ENCODE measurements around the gene SIGLEC5. TPM values are rescaled to one million over a fixed set of nuclear protein-coding genes. Genes with fewer than 3 reads are reported as not detected.

SIGLEC5 gene
- total RNA-seq, 4 donors from 2014 or later: 0.72 to 0.76 TPM; not detected in 2

GRCh38 chr19:51628153-51628939, 1.9 kb downstream of the SIGLEC5 start:
- peak in 1 of 2 donors; percentile 43 for DNase-seq (ENCODE audit: low spot score in 2 of 2)
- no peak overlapping the region for H3K4me3 ChIP-seq (ENCODE audit: low read depth, poor library complexity, severe bottlenecking)

GRCh38 chr19:51627491-51628138, 2.6 kb downstream of the SIGLEC5 start:
- TF ChIP-seq CTCF (IDR thresholded peaks at IDR 0.05) (no peak), POLR2A (IDR thresholded peaks at IDR 0.05) (no peak)
- intact Hi-C loops (cut with DNase I; ENCODE audit: low total_unique reads): no loop called here
- no peak overlapping the region for H3K4me3 ChIP-seq (ENCODE audit: low read depth, poor library complexity, severe bottlenecking)
- WGBS, 2 donors: 51 to 54% methylated on average over 15 to 16 of the region's 16 CpGs
- DNase-seq (ENCODE audit: low spot score in 2 of 2): no peak

More at GRCh38 chr19:51628153-51628939, 1.9 kb downstream of the SIGLEC5 start:
- intact Hi-C loops (cut with DNase I; ENCODE audit: low total_unique reads): no loop called here
- TF ChIP-seq POLR2A (IDR thresholded peaks at IDR 0.05): no peak
- TF ChIP-seq CTCF (IDR thresholded peaks at IDR 0.05): no peak
- WGBS, 2 donors: 72 to 76% methylated on average over 14 of the region's 14 CpGs

GRCh38 chr19:51626675-51627074, 3.5 kb downstream of the SIGLEC5 start:
- 56 to 64% methylated on average over 2 of the region's 2 CpGs for WGBS, 2 donors
- no peak overlapping the region for H3K4me3 ChIP-seq (ENCODE audit: low read depth, poor library complexity, severe bottlenecking)

GRCh38 chr19:51621178-51621577, 9.0 kb downstream of the SIGLEC5 start:
- no peak for DNase-seq (ENCODE audit: low spot score in 2 of 2)
- WGBS, 2 donors: 55 to 62% methylated on average over 2 of the region's 2 CpGs
- TF ChIP-seq POLR2A (IDR thresholded peaks at IDR 0.05): no peak
- no peak for TF ChIP-seq CTCF (IDR thresholded peaks at IDR 0.05)
- H3K4me3 ChIP-seq (ENCODE audit: low read depth, poor library complexity, severe bottlenecking): no peak overlapping the region
- intact Hi-C loops (cut with DNase I; ENCODE audit: low total_unique reads): no loop called here

More at GRCh38 chr19:51626675-51627074, 3.5 kb downstream of the SIGLEC5 start:
- intact Hi-C loops (cut with DNase I; ENCODE audit: low total_unique reads): no loop called here
- TF ChIP-seq CTCF (IDR thresholded peaks at IDR 0.05) (no peak), POLR2A (IDR thresholded peaks at IDR 0.05) (no peak)
- DNase-seq (ENCODE audit: low spot score in 2 of 2): no peak

- 65 to 72% methylated on average over 7 of the region's 7 CpGs for WGBS, 2 donors
- intact Hi-C loops (cut with DNase I; ENCODE audit: low total_unique reads): no loop called here
- no peak for TF ChIP-seq POLR2A (IDR thresholded peaks at IDR 0.05)
- no peak for TF ChIP-seq CTCF (IDR thresholded peaks at IDR 0.05)
- no peak for DNase-seq (ENCODE audit: low spot score in 2 of 2)
- H3K4me3 ChIP-seq (ENCODE audit: low read depth, poor library complexity, severe bottlenecking): no peak overlapping the region
Observed at GRCh38 chr19:51615991-51616390, 14.2 kb downstream of the SIGLEC5 start.

All from lower leg skin (tissue), 4 donors.